ENCODE data around the gene ZNF664. TPM values are rescaled to one million over a fixed set of nuclear protein-coding genes. Genes with fewer than 3 reads are reported as not detected.
A peak's percentile ranks its signal among the peaks of the same experiment; 100 is the strongest.

Gene ZNF664
- total RNA-seq, 4 donors from 2014 or later = 16.3 to 41.5 (median 25.7) TPM

- TF ChIP-seq POLR2A (IDR thresholded peaks at IDR 0.05) (no peak), CTCF (IDR thresholded peaks at IDR 0.05) (no peak)
- H3K4me3 ChIP-seq (ENCODE audit: low read depth, poor library complexity, severe bottlenecking) = no peak overlapping the region
- no peak for DNase-seq (ENCODE audit: low spot score in 2 of 2)
- intact Hi-C loops (cut with DNase I; ENCODE audit: low total_unique reads) = no loop called here
- WGBS, 2 donors = 95 to 96% methylated on average over 2 of the region's 2 CpGs
These were observed 44.0 kb downstream of the ZNF664 start for GRCh38 chr12:124017064-124017463.

- intact Hi-C loops (cut with DNase I; ENCODE audit: low total_unique reads) = no loop called here
These were observed 45.5 kb downstream of the ZNF664 start for GRCh38 chr12:124018539-124018938.

GRCh38 chr12:124019115-124019514 lies 46.1 kb downstream of the ZNF664 start:
- H3K4me3 ChIP-seq (ENCODE audit: low read depth, poor library complexity, severe bottlenecking) = no peak overlapping the region
- TF ChIP-seq CTCF (IDR thresholded peaks at IDR 0.05) = no peak
- no peak for TF ChIP-seq POLR2A (IDR thresholded peaks at IDR 0.05)
- intact Hi-C loops (cut with DNase I; ENCODE audit: low total_unique reads) = no loop called here
- no peak for DNase-seq (ENCODE audit: low spot score in 2 of 2)

More at GRCh38 chr12:124018539-124018938, 45.5 kb downstream of the ZNF664 start:
- TF ChIP-seq CTCF (IDR thresholded peaks at IDR 0.05) (no peak), POLR2A (IDR thresholded peaks at IDR 0.05) (no peak)
- H3K4me3 ChIP-seq (ENCODE audit: low read depth, poor library complexity, severe bottlenecking) = no peak overlapping the region
- 76 to 83% methylated on average over 2 of the region's 2 CpGs for WGBS, 2 donors
- peak in 1 of 2 donors; percentile 36 for DNase-seq (ENCODE audit: low spot score in 2 of 2)

GRCh38 chr12:124020514-124020949 lies 47.5 kb downstream of the ZNF664 start:
- TF ChIP-seq POLR2A (IDR thresholded peaks at IDR 0.05) (no peak), CTCF (IDR thresholded peaks at IDR 0.05) (no peak)
- intact Hi-C loops (cut with DNase I; ENCODE audit: low total_unique reads) = no loop called here
- no peak overlapping the region for H3K4me3 ChIP-seq (ENCODE audit: low read depth, poor library complexity, severe bottlenecking)
- DNase-seq (ENCODE audit: low spot score in 2 of 2) = peak in 1 of 2 donors; percentile 63
- 53 to 67% methylated on average over 2 of the region's 2 CpGs for WGBS, 2 donors

- 69% methylated on average over 3 of the region's 3 CpGs for WGBS, 2 donors
- intact Hi-C loops (cut with DNase I; ENCODE audit: low total_unique reads) = no loop called here
- H3K4me3 ChIP-seq (ENCODE audit: low read depth, poor library complexity, severe bottlenecking) = no peak overlapping the region
- DNase-seq (ENCODE audit: low spot score in 2 of 2) = no peak
- TF ChIP-seq CTCF (IDR thresholded peaks at IDR 0.05) (no peak), POLR2A (IDR thresholded peaks at IDR 0.05) (no peak)
These were observed 48.0 kb downstream of the ZNF664 start for GRCh38 chr12:124021007-124021406.

GRCh38 chr12:124022161-124022560 lies 49.1 kb downstream of the ZNF664 start:
- TF ChIP-seq CTCF (IDR thresholded peaks at IDR 0.05) (no peak), POLR2A (IDR thresholded peaks at IDR 0.05) (no peak)
- intact Hi-C loops (cut with DNase I; ENCODE audit: low total_unique reads) = no loop called here
- H3K4me3 ChIP-seq (ENCODE audit: low read depth, poor library complexity, severe bottlenecking) = no peak overlapping the region
- DNase-seq (ENCODE audit: low spot score in 2 of 2) = no peak
- 83 to 86% methylated on average over 3 of the region's 3 CpGs for WGBS, 2 donors

Data from lower leg skin (tissue), 4 donors.